CD14-positive monocyte (primary cell): ENCODE results near the gene ACOT7. TPM values are rescaled to one million over a fixed set of nuclear protein-coding genes. Genes with fewer than 3 reads are reported as not detected.

Source experiments
- DNase-seq, 3 donors: peaks; one replicate each; pipeline ENCODE4 v3.0.0-alpha.2; 2011 to 2022
- H2AFZ ChIP-seq: 2 replicates; pipeline ENCODE4 v1.6.0; 2012; ENCODE audit warnings: mild to moderate bottlenecking, low read depth, low read length, inconsistent platforms; ENCODE audit not compliant: insufficient read depth, poor library complexity, severe bottlenecking
- H3K27ac ChIP-seq, 2 donors: 1 replicate in 1 of 2; 2 replicates in 1 of 2; pipeline ENCODE4 v1.5.1; 2012 to 2013; ENCODE audit warnings: low read length in 2 of 2, control low read depth in 1 of 2, inconsistent platforms in 1 of 2, low read depth in 1 of 2, mild to moderate bottlenecking in 1 of 2
- H3K27me3 ChIP-seq, 2 donors: one replicate each; pipeline versions ENCODE4 v1.6.0 to v1.6.1; 2011 to 2013; ENCODE audit warnings: low read length in 2 of 2; ENCODE audit not compliant: control insufficient read depth in 2 of 2, insufficient read depth in 2 of 2
- H3K36me3 ChIP-seq, 2 donors: replicated peaks in 1 of 2; 1 replicate in 1 of 2; 2 replicates in 1 of 2; pipeline versions ENCODE4 v1.5.1 to v1.6.1; 2012 to 2013; ENCODE audit warnings: low read length in 2 of 2, control low read depth in 1 of 2, inconsistent platforms in 1 of 2, mild to moderate bottlenecking in 1 of 2; ENCODE audit not compliant: insufficient read depth in 2 of 2, control insufficient read depth in 1 of 2
- H3K4me1 ChIP-seq, 2 donors: 1 replicate in 1 of 2; 2 replicates in 1 of 2; pipeline versions ENCODE4 v1.5.1 to v1.6.1; 2012 to 2013; ENCODE audit warnings: low read length in 2 of 2, control low read depth in 1 of 2, inconsistent platforms in 1 of 2, mild to moderate bottlenecking in 1 of 2, moderate library complexity in 1 of 2; ENCODE audit not compliant: insufficient read depth in 2 of 2, control insufficient read depth in 1 of 2
- H3K4me2 ChIP-seq: replicated peaks from 2 replicates; pipeline ENCODE3; 2012; ENCODE audit warnings: low read length, moderate library complexity, mild to moderate bottlenecking; ENCODE audit not compliant: poor library complexity, severe bottlenecking; ENCODE audit errors: extremely low read depth
- H3K4me3 ChIP-seq, 3 experiments: fragments of 200-600 bp in 1 of 3; sonication (generic) in 1 of 3; replicated peaks in 1 of 3; 1 replicate in 2 of 3; 2 replicates in 1 of 3; pipeline ENCODE4 v1.5.1; 2011 to 2013; ENCODE audit warnings: low read length in 3 of 3, mild to moderate bottlenecking in 3 of 3, control low read depth in 2 of 3, low read depth in 2 of 3, inconsistent platforms in 1 of 3, moderate library complexity in 1 of 3
- H3K79me2 ChIP-seq: 2 replicates; pipeline ENCODE4 v1.6.0; 2012; ENCODE audit warnings: mild to moderate bottlenecking, control low read depth, inconsistent platforms, low read length, moderate library complexity; ENCODE audit not compliant: insufficient read depth
- H3K9ac ChIP-seq: 2 replicates; pipeline ENCODE4 v1.6.0; 2017; ENCODE audit warnings: low read length, mild to moderate bottlenecking; ENCODE audit not compliant: insufficient read depth, poor library complexity, severe bottlenecking
- H3K9me3 ChIP-seq, 2 donors: replicated peaks in 1 of 2; 1 replicate in 1 of 2; 2 replicates in 1 of 2; pipeline versions ENCODE4 v1.5.1 to v1.6.1; 2012 to 2013; ENCODE audit warnings: low read length in 2 of 2, control low read depth in 1 of 2; ENCODE audit not compliant: control insufficient read depth in 1 of 2, insufficient read depth in 1 of 2
- H4K20me1 ChIP-seq: 2 replicates; pipeline ENCODE4 v1.6.0; 2012; ENCODE audit warnings: mild to moderate bottlenecking, low read length, control low read depth, moderate library complexity; ENCODE audit not compliant: insufficient read depth
- H3K27ac Mint-ChIP-seq, 7 donors: one replicate each; pipeline ENCODE4 v1.8.0; 2020; ENCODE audit warnings: mild to moderate bottlenecking in 7 of 7, mixed read lengths in 7 of 7, moderate library complexity in 6 of 7, inconsistent platforms in 2 of 7
- H3K27me3 Mint-ChIP-seq, 3 donors: one replicate each; pipeline ENCODE4 v1.8.0; 2021 to 2022; ENCODE audit warnings: low read depth in 3 of 3, mild to moderate bottlenecking in 3 of 3, mixed read lengths in 3 of 3, moderate library complexity in 3 of 3, inconsistent platforms in 1 of 3
- H3K36me3 Mint-ChIP-seq, 2 donors: one replicate each; pipeline ENCODE4 v1.8.0; 2020; ENCODE audit warnings: mixed read lengths in 2 of 2, inconsistent platforms in 1 of 2, mild to moderate bottlenecking in 1 of 2
- H3K4me1 Mint-ChIP-seq: one replicate; pipeline ENCODE4 v1.8.0; 2020; ENCODE audit warnings: mild to moderate bottlenecking, mixed read lengths
- H3K4me3 Mint-ChIP-seq, 2 donors: one replicate each; pipeline ENCODE4 v1.8.0; 2020; ENCODE audit warnings: mild to moderate bottlenecking in 2 of 2, mixed read lengths in 2 of 2, moderate library complexity in 1 of 2
- H3K9me3 Mint-ChIP-seq, 7 donors: one replicate each; pipeline ENCODE4 v1.8.0; 2020 to 2022; ENCODE audit warnings: mixed read lengths in 7 of 7, mild to moderate bottlenecking in 6 of 7, moderate library complexity in 6 of 7, inconsistent platforms in 2 of 7
- CTCF ChIP-seq: fragments of 200-600 bp; IDR thresholded peaks from one replicate; pipeline ENCODE4 v1.8.0; 2022; ENCODE audit warnings: antibody characterized with exemption, mild to moderate bottlenecking
- WGBS: methylation state at CpG from one replicate; pipeline ENCODE4 v1.1.5; 2013; ENCODE audit warnings: missing lambda C conversion rate; ENCODE audit not compliant: insufficient coverage; 5-methylcytosine and 5-hydroxymethylcytosine counted together
- intact Hi-C, 2 donors: fragments of 100-400 bp; cut with micrococcal nuclease; formaldehyde crosslinking; loops; one replicate each; pipeline versions ENCODE4 v1.15.0 to v1.15.1; 2023
- polyA plus RNA-seq, 3 donors: library from polyadenylated mRNA; depleted of rRNA in 1 of 3; unstranded in 2 of 3; stranded (reverse) in 1 of 3; fragments of 300-500 nt in 2 of 3; fragments of >200 nt in 1 of 3; fragmentation: Illumina TruSeq in 2 of 3; gene quantifications; 1 replicate in 2 of 3; 2 replicates in 1 of 3; pipeline ENCODE4 v1.2.3, GENCODE V29; 2012 to 2021

Gene ACOT7
- polyA plus RNA-seq, 3 donors: 0.63 to 4.3 (median 1.4) TPM

- H3K4me2 ChIP-seq: no peak overlapping the region
- Mint-ChIP-seq H3K27ac (no peak overlapping the region), H3K36me3 (no peaks in the 10 kb centered on the region), H3K27me3 (peaks cover 69 to 86% (median 73%) of the 10 kb centered on the region in 3 donors), H3K4me3 (peak overlapping the region in 1 of 2 donors; percentile 87), H3K9me3 (peaks cover 0 to 12% (median 5%) of the 10 kb centered on the region in 7 donors), H3K4me1 (peaks cover 6% of the 10 kb centered on the region)
- H3K36me3 ChIP-seq: no peaks in the 10 kb centered on the region
- H3K4me3 ChIP-seq: no peak overlapping the region
- H2AFZ ChIP-seq: no peak overlapping the region
- peaks cover 30 to 68% of the 10 kb centered on the region in 2 donors for H3K27me3 ChIP-seq
- peaks cover 0 to 12% of the 10 kb centered on the region in 2 donors for H3K9me3 ChIP-seq
- 10% methylated on average over 17 of the region's 24 CpGs for WGBS
- H3K79me2 ChIP-seq: no peaks in the 10 kb centered on the region
- no peak overlapping the region for H3K27ac ChIP-seq
- TF ChIP-seq CTCF: peak; percentile 64
- H3K9ac ChIP-seq: no peak overlapping the region
- H3K4me1 ChIP-seq: peaks cover 0 to 6% of the 10 kb centered on the region in 2 donors
- intact Hi-C loops: no loop called here
- H4K20me1 ChIP-seq: no peaks in the 10 kb centered on the region
- DNase-seq: no peak
These were observed 29.9 kb upstream of the ACOT7 start for GRCh38 chr1:6423321-6423999.

GRCh38 chr1:6421266-6421665 is 27.7 kb upstream of the ACOT7 start:
- Mint-ChIP-seq H3K27me3 (peaks cover 71 to 94% (median 78%) of the 10 kb centered on the region in 3 donors), H3K9me3 (peaks cover 0 to 12% (median 5%) of the 10 kb centered on the region in 7 donors), H3K4me3 (peak overlapping the region in 1 of 2 donors; percentile 73), H3K27ac (no peak overlapping the region), H3K4me1 (peaks cover 6% of the 10 kb centered on the region), H3K36me3 (no peaks in the 10 kb centered on the region)
- no peak for DNase-seq
- Histone ChIP-seq H4K20me1 (no peaks in the 10 kb centered on the region), H2AFZ (no peak overlapping the region), H3K79me2 (no peaks in the 10 kb centered on the region), H3K4me2 (no peak overlapping the region), H3K4me3 (no peak overlapping the region), H3K9me3 (peaks cover 0 to 12% of the 10 kb centered on the region in 2 donors), H3K36me3 (no peaks in the 10 kb centered on the region), H3K27ac (no peak overlapping the region), H3K27me3 (peaks cover 36 to 81% of the 10 kb centered on the region in 2 donors), H3K4me1 (peaks cover 0 to 6% of the 10 kb centered on the region in 2 donors), H3K9ac (no peak overlapping the region)
- whole genome bisulfite sequencing: 60% methylated on average over 1 of the region's 4 CpGs
- TF ChIP-seq CTCF: no peak
- intact Hi-C loops: no loop called here
